IMR-90 (cell line): ENCODE results near the gene SPDYE16. TPM values are rescaled to one million over a fixed set of nuclear protein-coding genes. Genes with fewer than 3 reads are reported as not detected.
"Not testable (repeated sequence)": the region's sequence is repeated elsewhere in the genome, so short reads cannot be mapped to it uniquely, and the experiment has no call there.

ENCODE experiments used
- ATAC-seq: fragments of 200-7000 bp; cut with Tn5 transposase; 2 replicates; pipeline ENCODE4 v1.9.1; 2020; ENCODE audit warnings: low read depth, mild to moderate bottlenecking, moderate library complexity
- BruUV-seq: library from RNA; stranded (reverse); fragments of 400-500 nt; replicated peaks from 2 replicates; lab custom pipeline; 2021; lab: Mats Ljungman, UMichigan
- CTCF ChIA-PET: fragments of 300-600 bp; formaldehyde crosslinking; extraction: SDS; loops from one replicate; lab custom pipeline; 2021; ENCODE audit warnings: antibody characterized with exemption; lab: Yijun Ruan, JAX
- POLR2A ChIA-PET: fragments of 300-600 bp; sonication (Branson Sonifier 250); formaldehyde crosslinking; loops from one replicate; lab custom pipeline; 2022; ENCODE audit warnings: antibody characterized with exemption; ENCODE audit not compliant: unreplicated experiment; lab: Charles Lee
- DNase-seq: peaks from one replicate; pipeline ENCODE4 v3.0.0; 2013
- H2AFZ ChIP-seq: replicated peaks from 2 replicates; pipeline ENCODE3; 2013; ENCODE audit warnings: low read length, mild to moderate bottlenecking; ENCODE audit not compliant: poor library complexity
- H2AK5ac ChIP-seq: 2 replicates; pipeline ENCODE4 v1.6.1; 2013; ENCODE audit warnings: low read depth, low read length, inconsistent platforms
- H2AK9ac ChIP-seq: replicated peaks from 2 replicates; pipeline ENCODE3; 2013; ENCODE audit warnings: mild to moderate bottlenecking, low read depth, low read length, moderate library complexity; ENCODE audit not compliant: poor library complexity
- H2BK120ac ChIP-seq: 2 replicates; pipeline ENCODE4 v1.6.1; 2013; ENCODE audit warnings: low read depth, low read length, inconsistent platforms
- H2BK15ac ChIP-seq: 3 replicates; pipeline ENCODE4 v1.6.1; 2013; ENCODE audit warnings: low read depth, low read length, inconsistent platforms
- H2BK20ac ChIP-seq: 2 replicates; pipeline ENCODE4 v1.6.1; 2013; ENCODE audit warnings: low read depth, mild to moderate bottlenecking, inconsistent platforms, low read length, moderate library complexity
- H2BK5ac ChIP-seq: 2 replicates; pipeline ENCODE4 v1.6.1; 2013; ENCODE audit warnings: mild to moderate bottlenecking, low read depth, low read length, inconsistent platforms; ENCODE audit not compliant: poor library complexity, severe bottlenecking
- H3K14ac ChIP-seq: replicated peaks from 2 replicates; pipeline ENCODE4 v1.6.1; 2013; ENCODE audit warnings: low read depth, low read length, inconsistent platforms
- H3K18ac ChIP-seq: 2 replicates; pipeline ENCODE4 v1.6.1; 2013; ENCODE audit warnings: low read depth, low read length, control low read depth
- H3K23ac ChIP-seq: 2 replicates; pipeline ENCODE4 v1.6.1; 2013; ENCODE audit warnings: low read depth, low read length, inconsistent platforms
- H3K27ac ChIP-seq: 2 replicates; pipeline ENCODE4 v1.5.1; 2013; ENCODE audit warnings: mild to moderate bottlenecking, control low read depth, low read length; ENCODE audit not compliant: insufficient read depth
- H3K27me3 ChIP-seq: 2 replicates; pipeline ENCODE4 v1.6.1; 2013; ENCODE audit warnings: low read length; ENCODE audit not compliant: control insufficient read depth, insufficient read depth
- H3K36me3 ChIP-seq: 2 replicates; pipeline ENCODE4 v1.6.1; 2013; ENCODE audit warnings: low read length, mixed read lengths; ENCODE audit not compliant: control insufficient read depth, insufficient read depth
- H3K4ac ChIP-seq: 2 replicates; pipeline ENCODE4 v1.6.1; 2013; ENCODE audit warnings: low read depth, low read length, inconsistent platforms
- H3K4me1 ChIP-seq: 2 replicates; pipeline ENCODE4 v1.6.1; 2013; ENCODE audit warnings: low read length, mixed read lengths; ENCODE audit not compliant: control insufficient read depth, insufficient read depth
- H3K4me2 ChIP-seq: 2 replicates; pipeline ENCODE4 v1.6.1; 2013; ENCODE audit warnings: low read depth, mild to moderate bottlenecking, control low read depth, low read length, moderate library complexity
- H3K4me3 ChIP-seq: 2 replicates; pipeline ENCODE4 v1.5.1; 2013; ENCODE audit warnings: low read depth, mild to moderate bottlenecking, control low read depth, low read length, moderate library complexity; ENCODE audit not compliant: insufficient read depth
- H3K56ac ChIP-seq: 2 replicates; pipeline ENCODE4 v1.6.1; 2013; ENCODE audit warnings: low read length, inconsistent platforms; ENCODE audit not compliant: insufficient read depth; ENCODE audit errors: extremely low read depth
- H3K79me1 ChIP-seq, 2 experiments: 2 replicates each; pipeline ENCODE4 v1.6.1; 2013; ENCODE audit warnings: low read length in 2 of 2, inconsistent platforms in 1 of 2, low read depth in 1 of 2
- H3K9ac ChIP-seq: 2 replicates; pipeline ENCODE4 v1.6.1; 2013; ENCODE audit warnings: low read depth, low read length, control low read depth
- H3K9me1 ChIP-seq: 2 replicates; pipeline ENCODE4 v1.6.1; 2013; ENCODE audit warnings: low read length, inconsistent platforms; ENCODE audit not compliant: insufficient read depth
- H3K9me3 ChIP-seq: 2 replicates; pipeline ENCODE4 v1.6.1; 2013; ENCODE audit warnings: low read length; ENCODE audit not compliant: control insufficient read depth, insufficient read depth
- H4K20me1 ChIP-seq: 2 replicates; pipeline ENCODE4 v1.6.1; 2013; ENCODE audit warnings: low read length, inconsistent platforms; ENCODE audit not compliant: insufficient read depth
- H4K5ac ChIP-seq: 2 replicates; pipeline ENCODE4 v1.6.1; 2013; ENCODE audit warnings: mild to moderate bottlenecking, low read depth, low read length, control low read depth
- H4K8ac ChIP-seq, 2 experiments: 2 replicates each; pipeline ENCODE4 v1.6.1; 2013; ENCODE audit warnings: low read depth in 2 of 2, low read length in 2 of 2, control low read depth in 1 of 2, inconsistent platforms in 1 of 2
- H4K91ac ChIP-seq: 2 replicates; pipeline ENCODE4 v1.6.1; 2013; ENCODE audit warnings: low read depth, low read length, inconsistent platforms; ENCODE audit not compliant: insufficient read depth
- WGBS, 2 experiments: methylation state at CpG; one replicate each; pipeline versions ENCODE4 v1.1.5 to v1.1.7; 2013; ENCODE audit warnings: missing lambda C conversion rate in 2 of 2; ENCODE audit not compliant: insufficient read length in 1 of 2; ENCODE audit errors: extremely low coverage in 2 of 2; 5-methylcytosine and 5-hydroxymethylcytosine counted together
- dilution Hi-C: fragments of 300-500 bp; cut with HindIII; formaldehyde crosslinking; loops from one replicate; pipeline ENCODE4 v1.14.3; 2018; ENCODE audit warnings: low sequenced_read_pairs; ENCODE audit not compliant: unreplicated experiment
- in situ Hi-C: fragments of 300-500 bp; cut with MboI; formaldehyde crosslinking; loops from 3 replicates; pipeline ENCODE4 v1.14.3; 2019; ENCODE audit warnings: low sequenced_read_pairs, inconsistent platforms, mixed read lengths
- intact Hi-C: fragments of 100-400 bp; cut with micrococcal nuclease; formaldehyde crosslinking; loops from 2 replicates; pipeline ENCODE4 v1.10.0; 2022
- polyA plus RNA-seq, 3 experiments: library from polyadenylated mRNA; depleted of rRNA; stranded (reverse); fragments of >200 nt; gene quantifications; 2 replicates each; pipeline ENCODE4 v1.2.3, GENCODE V29; 2012; ENCODE audit warnings: low replicate concordance in 1 of 3
- total RNA-seq: library from RNA; depleted of rRNA; stranded (reverse); fragments of >200 nt; gene quantifications from 2 replicates; pipeline ENCODE4 v1.2.3, GENCODE V29; 2012

SPDYE16 gene
- total and polyA plus RNA-seq, 2 of the 4 experiments (the other 2 are of a cell fraction) = not detected

- H3K36me3 ChIP-seq, H3K4me3 ChIP-seq, H3K27me3 ChIP-seq, H3K9me3 ChIP-seq, H3K79me1 ChIP-seq, H3K9me1 ChIP-seq, H3K4me2 ChIP-seq, H3K4ac ChIP-seq, H3K27ac ChIP-seq, H4K91ac ChIP-seq, H3K4me1 ChIP-seq, H3K9ac ChIP-seq, H3K56ac ChIP-seq, H3K14ac ChIP-seq, H3K23ac ChIP-seq, H2AK5ac ChIP-seq, H4K20me1 ChIP-seq, H2BK20ac ChIP-seq, H2BK5ac ChIP-seq, H2AK9ac ChIP-seq, POLR2A ChIA-PET, BruUV-seq, ATAC-seq, H4K8ac ChIP-seq, dilution Hi-C loops, intact Hi-C loops, in situ Hi-C loops, H4K5ac ChIP-seq, H3K18ac ChIP-seq, H2AFZ ChIP-seq, H2BK120ac ChIP-seq, CTCF ChIA-PET, H2BK15ac ChIP-seq, DNase-seq: not testable (repeated sequence)
- WGBS, 2 experiments = no CpG with 5 or more reads among the region's 16 CpGs
Observed at GRCh38 chr7:76495717-76496116, 47.4 kb downstream of the SPDYE16 start.

GRCh38 chr7:76492139-76492538 is 51.0 kb downstream of the SPDYE16 start:
- in situ Hi-C loops, H3K27ac ChIP-seq, H4K5ac ChIP-seq, H3K4me2 ChIP-seq, POLR2A ChIA-PET, CTCF ChIA-PET, intact Hi-C loops, H3K4me3 ChIP-seq, H2BK15ac ChIP-seq, H3K36me3 ChIP-seq, H2AK9ac ChIP-seq, H3K27me3 ChIP-seq, H2BK20ac ChIP-seq, H3K56ac ChIP-seq, ATAC-seq, DNase-seq, H3K4ac ChIP-seq, H3K9me3 ChIP-seq, dilution Hi-C loops, H2AFZ ChIP-seq, H3K9me1 ChIP-seq, H3K79me1 ChIP-seq, BruUV-seq, H3K9ac ChIP-seq, H4K91ac ChIP-seq, H2BK120ac ChIP-seq, H3K4me1 ChIP-seq, H3K23ac ChIP-seq, H3K14ac ChIP-seq, H3K18ac ChIP-seq, H2AK5ac ChIP-seq, H2BK5ac ChIP-seq, H4K8ac ChIP-seq, H4K20me1 ChIP-seq: not testable (repeated sequence)
- no CpG with 5 or more reads among the region's 10 CpGs for WGBS, 2 experiments
